ENCODE measurements around the gene OVOL2. TPM values are rescaled to one million over a fixed set of nuclear protein-coding genes. Genes with fewer than 3 reads are reported as not detected.
"Not testable (repeated sequence)": the region's sequence is repeated elsewhere in the genome, so short reads cannot be mapped to it uniquely, and the experiment has no call there.

The OVOL2 gene
- not detected for polyA plus RNA-seq (2012; ENCODE audit: insufficient read depth, insufficient read length)

DNA sequence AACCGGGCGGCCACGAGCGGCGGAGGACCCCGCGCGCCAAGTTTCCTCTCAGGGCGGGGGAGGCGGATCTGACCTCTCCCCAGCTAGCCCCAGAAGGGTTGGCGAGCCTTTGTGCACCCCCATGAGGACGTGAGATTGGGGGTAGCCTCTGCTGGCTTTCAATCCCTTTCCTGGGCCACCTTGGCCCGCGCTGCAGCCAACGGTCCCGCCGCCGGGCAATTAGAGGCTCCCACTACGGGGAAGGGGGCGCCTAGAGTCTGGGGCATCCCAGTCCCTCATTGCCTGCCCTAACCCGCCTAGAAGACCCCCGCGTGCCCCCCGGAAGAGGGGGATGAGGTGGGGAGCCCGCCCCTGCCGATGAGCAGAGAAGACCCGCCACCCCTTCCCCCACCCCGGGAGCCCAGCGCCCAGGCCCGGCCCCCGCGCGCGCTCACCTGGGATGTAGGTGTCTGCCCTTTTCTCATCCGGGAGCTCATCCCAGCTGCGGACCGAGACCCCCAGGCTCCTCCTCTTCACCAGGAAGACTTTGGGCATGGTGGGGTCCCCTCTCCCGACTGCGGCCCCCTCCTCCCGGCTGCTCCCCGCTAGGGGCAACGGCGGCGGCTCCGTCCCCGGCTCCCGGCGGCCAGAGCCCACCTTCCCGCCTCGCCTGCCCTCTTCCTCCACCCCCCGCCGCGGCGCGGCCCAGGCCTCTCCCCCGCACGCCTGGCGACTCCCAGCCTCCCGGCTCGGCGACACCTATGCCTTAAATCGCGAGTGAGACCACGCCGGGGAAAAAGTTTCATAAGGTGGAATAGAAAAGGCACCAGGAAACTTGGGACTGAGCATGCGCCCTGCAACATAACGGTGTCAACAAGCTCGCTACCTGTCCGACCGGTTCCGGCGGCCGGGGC lies at the start of gene OVOL2:
Gene OVOL2, minus strand, starts transcription at position 816 of the 893 bp plus-strand sequence. Its CDS starts 282 bp downstream, at position 534.
- H3K4me3 ChIP-seq (ENCODE audit: low read length), result no peak within 1 kb of the TSS
- no peak for DNase-seq (ENCODE audit: low read depth, low spot score)

GRCh38 chr20:18103497-18103896 lies 45.8 kb upstream of the OVOL2 start:
- H3K4me3 ChIP-seq (ENCODE audit: low read length), result no peak overlapping the region
- no peak for DNase-seq (ENCODE audit: low read depth, low spot score)

GRCh38 chr20:18101125-18101810 lies 43.6 kb upstream of the OVOL2 start:
- DNase-seq (ENCODE audit: low read depth, low spot score), result no peak
- H3K4me3 ChIP-seq (ENCODE audit: low read length), result no peak overlapping the region

- not testable (repeated sequence) for H3K4me3 ChIP-seq (ENCODE audit: low read length); DNase-seq (ENCODE audit: low read depth, low spot score)
Observed at GRCh38 chr20:18100569-18100968, 42.9 kb upstream of the OVOL2 start.

- DNase-seq (ENCODE audit: low read depth, low spot score), result no peak
- H3K4me3 ChIP-seq (ENCODE audit: low read length), result no peak overlapping the region
Observed at GRCh38 chr20:18094191-18094590, 36.5 kb upstream of the OVOL2 start.

DNA sequence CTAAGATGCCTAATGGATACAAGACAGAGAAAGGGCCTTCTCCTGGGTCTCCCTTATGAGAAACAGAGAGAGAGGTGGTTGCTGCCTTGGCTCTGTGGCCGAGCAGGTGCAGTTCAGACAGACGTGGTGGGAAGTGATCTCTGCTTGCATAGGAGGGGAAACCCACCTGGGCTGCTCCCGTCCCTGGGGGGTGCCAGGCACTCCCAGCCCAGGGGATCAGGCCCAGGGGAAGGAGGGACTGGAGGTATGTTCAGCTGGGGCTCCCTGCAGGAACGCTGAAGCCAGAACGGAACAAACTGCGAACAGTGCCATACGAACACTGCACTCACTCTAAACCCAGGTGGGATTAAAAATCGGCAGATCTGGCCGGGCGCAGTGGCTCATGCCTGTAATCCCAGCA lies 35.7 kb upstream of the OVOL2 start:
- no peak for DNase-seq (ENCODE audit: low read depth, low spot score)
- H3K4me3 ChIP-seq (ENCODE audit: low read length), result no peak overlapping the region

DNA sequence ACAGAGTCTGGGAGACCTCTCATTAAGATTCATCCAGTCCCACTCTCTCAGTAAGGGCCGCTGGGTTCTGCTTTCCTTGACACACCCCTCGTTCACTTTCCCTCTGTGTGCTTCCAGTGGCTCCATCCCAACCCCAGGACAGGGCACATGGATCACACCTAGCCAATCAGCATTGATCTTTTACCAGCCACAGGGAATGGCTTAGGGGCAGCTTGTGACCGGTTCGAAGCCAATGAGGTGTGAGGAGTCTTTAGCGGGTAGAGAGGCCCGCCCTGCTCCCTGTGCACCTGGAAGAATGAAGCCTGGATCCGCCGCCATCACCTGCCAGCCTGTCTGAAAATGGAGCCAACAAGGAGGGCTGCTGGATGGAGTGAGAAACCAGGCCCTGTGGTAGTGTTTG lies 35.2 kb upstream of the OVOL2 start:
- DNase-seq (ENCODE audit: low read depth, low spot score), result no peak
- H3K4me3 ChIP-seq (ENCODE audit: low read length), result no peak overlapping the region

DNA sequence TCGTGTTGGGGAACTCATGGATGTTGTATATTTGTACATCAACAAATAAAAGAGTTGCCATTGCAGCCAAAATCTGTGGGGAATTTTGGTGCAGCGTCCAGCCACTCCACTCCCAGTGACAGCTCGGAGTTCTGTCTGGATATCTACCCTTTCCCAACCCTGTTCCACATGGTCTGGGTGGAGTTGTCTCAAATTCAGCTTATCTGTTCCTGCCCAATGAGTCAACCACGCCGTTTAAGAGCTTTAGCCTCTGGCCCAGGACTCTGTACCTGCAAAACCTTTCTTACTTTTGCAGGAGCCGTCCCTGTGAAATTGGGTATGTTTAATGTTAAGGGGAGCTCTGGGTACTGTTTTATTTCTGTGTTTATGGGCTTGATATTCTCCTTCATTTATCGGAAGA lies 33.9 kb upstream of the OVOL2 start:
- no peak overlapping the region for H3K4me3 ChIP-seq (ENCODE audit: low read length)
- no peak for DNase-seq (ENCODE audit: low read depth, low spot score)

DNA sequence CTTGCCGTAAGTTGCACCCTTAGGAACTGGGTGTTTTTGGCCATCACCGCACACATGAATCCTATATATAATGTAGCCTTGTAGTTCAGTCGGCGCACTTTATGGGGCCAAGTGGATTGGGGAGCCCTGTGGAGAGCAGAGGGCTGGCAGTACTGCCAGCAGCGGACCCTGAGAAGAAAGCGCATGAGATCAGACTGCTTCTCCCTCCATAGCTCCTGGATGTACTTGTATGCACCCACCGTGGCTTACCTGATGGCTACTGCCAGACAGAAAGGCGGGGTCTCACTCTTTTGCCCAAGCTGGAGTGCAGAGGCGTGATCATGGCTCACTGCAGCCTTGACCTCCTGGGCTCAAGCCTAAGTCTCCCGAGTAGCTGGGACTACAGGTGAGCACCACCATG lies 32.8 kb upstream of the OVOL2 start:
- no peak overlapping the region for H3K4me3 ChIP-seq (ENCODE audit: low read length)
- no peak for DNase-seq (ENCODE audit: low read depth, low spot score)

- DNase-seq (ENCODE audit: low read depth, low spot score), result no peak
- H3K4me3 ChIP-seq (ENCODE audit: low read length), result no peak overlapping the region
Observed at GRCh38 chr20:18090044-18090443, 32.3 kb upstream of the OVOL2 start.

- DNase-seq (ENCODE audit: low read depth, low spot score); H3K4me3 ChIP-seq (ENCODE audit: low read length): not testable (repeated sequence)
Observed at GRCh38 chr20:18088841-18089240, 31.1 kb upstream of the OVOL2 start.

GRCh38 chr20:18088298-18088697 lies 30.6 kb upstream of the OVOL2 start:
- not testable (repeated sequence) for DNase-seq (ENCODE audit: low read depth, low spot score)

GRCh38 chr20:18087054-18087453 lies 29.3 kb upstream of the OVOL2 start:
- H3K4me3 ChIP-seq (ENCODE audit: low read length), result no peak overlapping the region
- no peak for DNase-seq (ENCODE audit: low read depth, low spot score)

More at GRCh38 chr20:18088298-18088697, 30.6 kb upstream of the OVOL2 start:
- not testable (repeated sequence) for H3K4me3 ChIP-seq (ENCODE audit: low read length)

- not testable (repeated sequence) for H3K4me3 ChIP-seq (ENCODE audit: low read length); DNase-seq (ENCODE audit: low read depth, low spot score)
Observed at GRCh38 chr20:18080836-18081235, 23.1 kb upstream of the OVOL2 start.

DNA sequence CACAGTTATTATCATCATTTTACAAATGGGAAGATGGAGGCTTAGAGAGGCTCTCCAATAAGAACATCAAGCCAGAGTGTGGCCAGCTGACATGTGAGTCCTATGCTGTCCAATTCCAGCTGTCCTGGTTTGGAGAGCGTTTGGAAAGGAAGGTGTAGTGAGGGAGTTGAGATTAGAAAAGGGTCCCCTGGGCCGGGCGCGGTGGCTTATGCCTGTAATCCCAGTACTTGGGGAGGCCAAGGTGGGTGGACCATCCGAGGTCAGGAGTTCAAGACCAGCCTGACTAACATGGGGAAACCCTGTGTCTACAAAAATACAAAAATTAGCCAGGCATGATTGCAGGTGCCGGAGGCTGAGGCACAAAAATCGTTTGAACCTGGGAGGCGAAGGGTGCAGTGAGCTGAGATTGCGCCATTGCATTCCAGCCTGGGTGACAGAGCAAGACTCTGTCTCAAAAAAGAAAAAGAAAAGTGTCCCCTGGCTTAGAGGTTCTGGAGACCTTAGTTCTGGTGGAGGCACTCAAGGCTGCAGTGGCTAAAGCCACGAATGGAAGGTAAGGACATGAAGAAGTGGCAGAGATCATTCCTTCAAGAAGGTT lies 22.1 kb upstream of the OVOL2 start:
- no peak overlapping the region for H3K4me3 ChIP-seq (ENCODE audit: low read length)
- DNase-seq (ENCODE audit: low read depth, low spot score), result no peak

GRCh38 chr20:18077157-18077556 lies 19.4 kb upstream of the OVOL2 start:
- no peak for DNase-seq (ENCODE audit: low read depth, low spot score)
- H3K4me3 ChIP-seq (ENCODE audit: low read length), result no peak overlapping the region

- no peak overlapping the region for H3K4me3 ChIP-seq (ENCODE audit: low read length)
- DNase-seq (ENCODE audit: low read depth, low spot score), result no peak
Observed at GRCh38 chr20:18072532-18072931, 14.8 kb upstream of the OVOL2 start.

DNA sequence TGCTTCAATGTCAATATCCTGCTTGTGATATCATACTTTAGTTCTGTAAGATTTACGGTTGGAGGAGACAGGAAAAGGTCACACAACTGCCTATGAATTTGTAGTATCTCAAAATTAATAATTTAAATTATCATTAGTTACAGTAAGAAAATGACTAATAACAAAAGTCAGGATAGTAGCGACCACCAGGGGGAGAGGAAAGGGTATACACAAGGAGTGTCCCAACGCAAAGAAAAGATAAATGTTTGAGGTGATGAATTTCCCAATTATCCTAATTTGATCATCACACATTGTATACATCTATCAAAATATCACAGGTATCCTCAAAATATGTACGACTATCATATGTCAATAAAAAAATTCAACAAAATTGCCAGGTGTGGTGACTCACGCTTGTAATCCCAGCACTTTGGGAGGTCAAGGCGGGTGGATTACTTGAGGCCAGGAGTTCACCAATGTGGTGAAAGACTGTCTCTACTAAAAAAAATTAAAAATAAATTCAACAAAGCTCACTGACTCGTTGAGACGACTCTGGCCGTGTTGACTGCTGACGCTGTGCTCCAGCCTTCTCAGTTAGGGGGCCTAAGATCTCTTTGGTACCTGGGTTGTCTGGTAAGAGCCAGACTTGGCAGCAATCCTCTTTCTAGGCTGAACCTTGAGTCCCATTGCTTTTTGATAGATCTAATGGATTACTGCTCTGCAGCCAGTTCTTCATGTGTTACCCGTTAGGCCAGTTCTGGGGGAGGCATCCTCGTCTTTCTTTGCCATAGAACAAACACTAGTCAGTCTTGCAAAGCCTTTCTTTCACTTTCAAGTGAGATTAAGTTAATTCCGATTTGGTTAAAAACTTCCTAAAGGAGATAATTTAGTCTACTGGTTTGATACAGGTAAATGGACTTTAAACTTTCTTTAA lies 9.0 kb upstream of the OVOL2 start:
- peak; percentile 9 for DNase-seq (ENCODE audit: low read depth, low spot score)
- H3K4me3 ChIP-seq (ENCODE audit: low read length), result no peak overlapping the region

DNA sequence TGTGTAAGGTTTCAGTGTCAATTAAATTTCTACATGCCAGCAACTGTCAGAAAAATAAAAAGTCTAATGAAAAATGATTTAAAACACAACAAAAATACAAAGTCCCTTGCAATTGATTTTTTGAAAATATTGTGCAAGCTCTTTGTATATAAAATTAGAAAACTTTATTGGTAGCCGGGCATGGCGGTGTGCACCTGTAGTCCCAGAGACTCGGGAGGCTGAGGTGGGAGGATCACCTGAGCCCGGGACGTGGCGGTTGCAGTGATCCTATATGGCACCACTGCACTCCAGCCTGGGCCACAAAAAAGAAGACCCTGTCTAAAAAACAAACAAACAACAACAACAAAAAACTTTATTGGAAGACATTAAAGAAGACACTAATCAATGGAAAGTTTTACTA lies 6.0 kb upstream of the OVOL2 start:
- DNase-seq (ENCODE audit: low read depth, low spot score), result no peak
- no peak overlapping the region for H3K4me3 ChIP-seq (ENCODE audit: low read length)

Data from Jurkat, Clone E6-1 (cell line).